Measurements from ENCODE around the gene LRRFIP2. TPM values are rescaled to one million over a fixed set of nuclear protein-coding genes. Genes with fewer than 3 reads are reported as not detected.

The LRRFIP2 gene
- total RNA-seq, 2 donors from 2014 or later, result 32.6 to 34.6 TPM

DNA sequence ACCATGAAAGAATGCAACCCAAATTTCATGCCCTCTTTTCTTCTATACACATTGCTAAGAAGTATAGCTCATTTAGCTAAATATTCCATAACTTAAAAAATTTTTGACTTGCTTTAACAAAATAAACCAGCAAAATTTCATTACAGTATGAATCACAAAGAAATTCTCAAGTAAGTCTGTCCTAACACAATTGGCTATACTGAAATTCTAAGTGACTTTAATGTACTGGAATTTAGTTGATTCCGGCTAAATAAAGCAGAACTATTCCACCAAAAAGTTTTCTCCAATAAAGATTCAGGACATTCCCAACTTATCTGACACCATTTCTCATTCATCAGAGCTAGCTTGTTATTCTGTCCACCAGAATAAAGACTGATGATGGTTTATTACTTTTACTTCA is 23.8 kb downstream of the LRRFIP2 start:
- H3K36me3 ChIP-seq (ENCODE audit: control insufficient read depth, insufficient read depth, low read length), result peaks cover 31% of the 10 kb centered on the region
- H3K27ac Mint-ChIP-seq, result no peak overlapping the region
- TF ChIP-seq, protein P1, sequence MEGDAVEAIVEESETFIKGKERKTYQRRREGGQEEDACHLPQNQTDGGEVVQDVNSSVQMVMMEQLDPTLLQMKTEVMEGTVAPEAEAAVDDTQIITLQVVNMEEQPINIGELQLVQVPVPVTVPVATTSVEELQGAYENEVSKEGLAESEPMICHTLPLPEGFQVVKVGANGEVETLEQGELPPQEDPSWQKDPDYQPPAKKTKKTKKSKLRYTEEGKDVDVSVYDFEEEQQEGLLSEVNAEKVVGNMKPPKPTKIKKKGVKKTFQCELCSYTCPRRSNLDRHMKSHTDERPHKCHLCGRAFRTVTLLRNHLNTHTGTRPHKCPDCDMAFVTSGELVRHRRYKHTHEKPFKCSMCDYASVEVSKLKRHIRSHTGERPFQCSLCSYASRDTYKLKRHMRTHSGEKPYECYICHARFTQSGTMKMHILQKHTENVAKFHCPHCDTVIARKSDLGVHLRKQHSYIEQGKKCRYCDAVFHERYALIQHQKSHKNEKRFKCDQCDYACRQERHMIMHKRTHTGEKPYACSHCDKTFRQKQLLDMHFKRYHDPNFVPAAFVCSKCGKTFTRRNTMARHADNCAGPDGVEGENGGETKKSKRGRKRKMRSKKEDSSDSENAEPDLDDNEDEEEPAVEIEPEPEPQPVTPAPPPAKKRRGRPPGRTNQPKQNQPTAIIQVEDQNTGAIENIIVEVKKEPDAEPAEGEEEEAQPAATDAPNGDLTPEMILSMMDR (conservative IDR thresholded peaks at IDR 0.05), result no peak
- H3K27me3 ChIP-seq (ENCODE audit: control insufficient read depth, insufficient read depth, low read length, poor library complexity, severe bottlenecking), result no peaks in the 10 kb centered on the region
- DNase-seq, result no peak
- WGBS, 2 experiments (ENCODE audit: insufficient coverage in 1 of 2, insufficient read length in 1 of 2), result 100% methylated on average over 1 of the region's 1 CpG; no CpG with 5 or more reads in 1 of the 2 experiments
- no peaks in the 10 kb centered on the region for H3K9me3 Mint-ChIP-seq
- H3K9me3 ChIP-seq (ENCODE audit: control insufficient read depth, low read length), result no peaks in the 10 kb centered on the region
- no peak overlapping the region for H3K27ac ChIP-seq (ENCODE audit: low read depth, low read length)
- H3K4me3 ChIP-seq (ENCODE audit: low read length), result no peak overlapping the region
- H3K27me3 Mint-ChIP-seq (ENCODE audit: insufficient read depth), result no peaks in the 10 kb centered on the region
- H3K4me3 Mint-ChIP-seq, result no peak overlapping the region
- H3K4me1 ChIP-seq (ENCODE audit: control insufficient read depth, insufficient read depth, low read length), result no peaks in the 10 kb centered on the region
- H3K4me1 Mint-ChIP-seq, result no peaks in the 10 kb centered on the region
- no peak overlapping the region for H3K9ac ChIP-seq (ENCODE audit: extremely low read depth, low read length, poor library complexity, severe bottlenecking)
- peaks cover 38% of the 10 kb centered on the region for H3K36me3 Mint-ChIP-seq (ENCODE audit: low read depth)

DNA sequence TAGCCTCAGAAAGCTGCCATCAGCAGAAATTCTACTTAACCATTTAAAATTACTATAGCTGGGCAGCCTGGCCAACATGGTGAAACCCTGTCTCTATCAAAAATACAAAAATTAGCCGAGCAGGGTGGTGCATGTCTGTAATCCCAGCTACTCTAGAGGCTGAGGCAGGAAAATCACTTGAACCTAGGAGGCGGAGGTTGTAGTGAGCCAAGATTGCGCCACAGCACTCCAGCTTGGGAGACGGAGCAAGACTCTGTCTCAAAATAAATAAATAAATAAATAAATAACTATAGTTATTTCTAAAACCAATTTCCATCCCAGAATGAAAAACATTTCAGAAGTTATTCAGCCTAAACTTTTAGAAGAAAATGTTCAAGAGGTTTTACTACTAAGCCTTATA is 25.1 kb downstream of the LRRFIP2 start:
- 98 to 100% methylated on average over 1 to 3 of the region's 4 CpGs for WGBS, 2 experiments (ENCODE audit: insufficient coverage in 1 of 2, insufficient read length in 1 of 2)
- Histone ChIP-seq H3K27me3 (ENCODE audit: control insufficient read depth, insufficient read depth, low read length, poor library complexity, severe bottlenecking) (no peaks in the 10 kb centered on the region), H3K4me3 (ENCODE audit: low read length) (no peak overlapping the region), H3K27ac (ENCODE audit: low read depth, low read length) (no peak overlapping the region), H3K4me1 (ENCODE audit: control insufficient read depth, insufficient read depth, low read length) (no peaks in the 10 kb centered on the region), H3K9me3 (ENCODE audit: control insufficient read depth, low read length) (no peaks in the 10 kb centered on the region), H3K36me3 (ENCODE audit: control insufficient read depth, insufficient read depth, low read length) (peaks cover 29% of the 10 kb centered on the region), H3K9ac (ENCODE audit: extremely low read depth, low read length, poor library complexity, severe bottlenecking) (no peak overlapping the region)
- H3K9me3 Mint-ChIP-seq, result no peaks in the 10 kb centered on the region
- H3K4me3 Mint-ChIP-seq, result no peak overlapping the region
- H3K27me3 Mint-ChIP-seq (ENCODE audit: insufficient read depth), result no peaks in the 10 kb centered on the region
- peaks cover 36% of the 10 kb centered on the region for H3K36me3 Mint-ChIP-seq (ENCODE audit: low read depth)
- TF ChIP-seq, protein P1 (conservative IDR thresholded peaks at IDR 0.05), result no peak
- no peak overlapping the region for H3K27ac Mint-ChIP-seq
- DNase-seq, result no peak
- no peaks in the 10 kb centered on the region for H3K4me1 Mint-ChIP-seq

DNA sequence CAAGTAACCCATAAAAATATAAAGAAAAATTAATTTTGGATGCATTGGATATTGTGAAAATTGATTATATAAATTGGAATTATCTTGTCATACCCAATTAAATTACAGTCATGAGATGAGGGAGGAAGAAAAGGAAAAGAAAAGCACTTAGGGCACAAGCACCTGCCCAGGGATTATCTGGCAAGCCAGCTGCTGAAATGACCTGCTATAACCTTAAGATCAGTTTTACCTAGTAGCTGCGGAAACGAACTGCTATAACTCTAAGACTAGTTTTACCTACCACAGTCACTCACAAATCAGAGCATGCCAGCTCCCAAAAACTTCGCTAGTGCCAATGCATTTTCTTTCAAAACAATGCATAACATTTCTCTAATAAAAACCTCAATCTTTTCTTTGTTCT is 26.2 kb downstream of the LRRFIP2 start:
- H3K36me3 ChIP-seq (ENCODE audit: control insufficient read depth, insufficient read depth, low read length), result peaks cover 27% of the 10 kb centered on the region
- Mint-ChIP-seq H3K36me3 (ENCODE audit: low read depth) (peaks cover 32% of the 10 kb centered on the region), H3K27ac (no peak overlapping the region), H3K4me3 (no peak overlapping the region), H3K9me3 (no peaks in the 10 kb centered on the region), H3K27me3 (ENCODE audit: insufficient read depth) (no peaks in the 10 kb centered on the region), H3K4me1 (no peaks in the 10 kb centered on the region)
- 99 to 100% methylated on average over 2 to 3 of the region's 3 CpGs for WGBS, 2 experiments (ENCODE audit: insufficient coverage in 1 of 2, insufficient read length in 1 of 2)
- TF ChIP-seq, protein P1 (conservative IDR thresholded peaks at IDR 0.05), result no peak
- no peaks in the 10 kb centered on the region for H3K9me3 ChIP-seq (ENCODE audit: control insufficient read depth, low read length)
- DNase-seq, result no peak
- no peak overlapping the region for H3K27ac ChIP-seq (ENCODE audit: low read depth, low read length)
- H3K9ac ChIP-seq (ENCODE audit: extremely low read depth, low read length, poor library complexity, severe bottlenecking), result no peak overlapping the region
- H3K27me3 ChIP-seq (ENCODE audit: control insufficient read depth, insufficient read depth, low read length, poor library complexity, severe bottlenecking), result no peaks in the 10 kb centered on the region
- no peak overlapping the region for H3K4me3 ChIP-seq (ENCODE audit: low read length)
- no peaks in the 10 kb centered on the region for H3K4me1 ChIP-seq (ENCODE audit: control insufficient read depth, insufficient read depth, low read length)

Measured in endodermal cell (in vitro differentiated cells).